ENCODE results near the gene YPEL2.
"Not testable (repeated sequence)": the region's sequence is repeated elsewhere in the genome, so short reads cannot be mapped to it uniquely, and the experiment has no call there.

YPEL2 gene

DNA sequence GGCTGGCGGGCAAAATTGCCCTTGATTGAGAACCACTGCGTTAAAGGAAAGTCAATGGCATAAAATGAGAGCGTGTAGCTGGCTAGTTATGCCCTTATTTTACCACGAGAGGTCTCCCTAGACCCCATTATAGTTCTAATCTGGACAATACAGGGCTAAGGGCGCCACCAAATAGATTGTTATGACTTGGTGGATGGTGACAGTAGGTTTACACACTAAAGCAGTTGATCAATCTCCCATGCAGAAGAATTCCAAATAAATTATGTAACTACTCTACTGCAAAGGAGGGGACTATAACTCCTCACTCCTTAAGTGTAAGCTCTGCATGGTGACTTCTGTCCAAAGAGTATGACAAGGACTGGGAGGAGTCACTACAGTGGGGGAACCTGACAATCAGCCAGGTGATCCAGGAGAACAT is 20.4 kb upstream of the YPEL2 start:
- no peaks in the 10 kb centered on the region for H3K9me3 ChIP-seq (ENCODE audit: insufficient read depth, low read length)
- H3K4me3 ChIP-seq (ENCODE audit: insufficient read depth, low read length, poor library complexity, severe bottlenecking), result no peak overlapping the region
- no peaks in the 10 kb centered on the region for H3K27me3 ChIP-seq (ENCODE audit: low read length)
- TF ChIP-seq CTCF (IDR thresholded peaks at IDR 0.05; ENCODE audit: insufficient read depth, low read length, poor library complexity, severe bottlenecking) (peak; percentile 68), EZH2phosphoT487 (conservative IDR thresholded peaks at IDR 0.05; ENCODE audit: low read length) (no peak)
- H3K36me3 ChIP-seq (ENCODE audit: low read length), result no peaks in the 10 kb centered on the region
- H3F3A ChIP-seq (ENCODE audit: insufficient read depth), result no peaks in the 10 kb centered on the region
- no peak overlapping the region for H2AFZ ChIP-seq (ENCODE audit: low read depth, low read length, severe bottlenecking)
- no peaks in the 10 kb centered on the region for H3K79me2 ChIP-seq (ENCODE audit: insufficient read depth, low read length)
- H3K9ac ChIP-seq (ENCODE audit: low read length), result no peak overlapping the region
- no peak overlapping the region for H3K27ac ChIP-seq (ENCODE audit: low read depth, low read length)
- H4K20me1 ChIP-seq (ENCODE audit: low read depth, low read length), result no peaks in the 10 kb centered on the region
- no peaks in the 10 kb centered on the region for H3K9me2 ChIP-seq (replicated peaks; ENCODE audit: insufficient read depth, low read length)
- H3K4me2 ChIP-seq (ENCODE audit: low read depth, low read length, poor library complexity, severe bottlenecking), result no peak overlapping the region

- H2AFZ ChIP-seq (ENCODE audit: low read depth, low read length, severe bottlenecking); H3K79me2 ChIP-seq (ENCODE audit: insufficient read depth, low read length); H3K9me3 ChIP-seq (ENCODE audit: insufficient read depth, low read length); H3K27me3 ChIP-seq (ENCODE audit: low read length); H3K36me3 ChIP-seq (ENCODE audit: low read length); H3F3A ChIP-seq (ENCODE audit: insufficient read depth); H3K9me2 ChIP-seq (replicated peaks; ENCODE audit: insufficient read depth, low read length); H3K4me3 ChIP-seq (ENCODE audit: insufficient read depth, low read length, poor library complexity, severe bottlenecking); H3K9ac ChIP-seq (ENCODE audit: low read length); H3K4me2 ChIP-seq (ENCODE audit: low read depth, low read length, poor library complexity, severe bottlenecking); H3K27ac ChIP-seq (ENCODE audit: low read depth, low read length); H4K20me1 ChIP-seq (ENCODE audit: low read depth, low read length): not testable (repeated sequence)
These were observed 19.9 kb upstream of the YPEL2 start for GRCh38 chr17:59311521-59311920.

DNA sequence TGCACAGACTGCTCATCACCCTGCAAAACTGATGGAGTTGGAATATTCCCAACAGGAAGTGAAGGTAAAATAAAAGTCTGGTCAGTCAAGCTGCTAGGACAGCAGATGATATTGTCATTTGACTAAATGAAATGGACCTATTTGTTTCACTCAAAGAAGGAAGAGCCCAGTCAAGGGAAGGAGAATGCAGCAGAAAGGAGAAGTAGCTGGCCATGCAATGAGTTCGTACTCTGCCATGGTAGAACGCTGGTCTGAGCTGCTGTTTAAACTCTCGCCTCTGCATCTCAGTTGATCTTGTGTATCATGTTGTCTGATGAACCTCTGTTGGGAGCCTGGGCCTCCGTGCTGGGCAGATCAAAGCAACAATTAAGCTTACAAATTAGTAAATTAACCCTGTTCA is 15.6 kb upstream of the YPEL2 start:
- Histone ChIP-seq H3F3A (ENCODE audit: insufficient read depth) (no peaks in the 10 kb centered on the region), H3K36me3 (ENCODE audit: low read length) (no peaks in the 10 kb centered on the region), H3K79me2 (ENCODE audit: insufficient read depth, low read length) (no peaks in the 10 kb centered on the region), H3K9me3 (ENCODE audit: insufficient read depth, low read length) (no peaks in the 10 kb centered on the region), H3K27me3 (ENCODE audit: low read length) (no peaks in the 10 kb centered on the region), H3K4me2 (ENCODE audit: low read depth, low read length, poor library complexity, severe bottlenecking) (no peak overlapping the region), H2AFZ (ENCODE audit: low read depth, low read length, severe bottlenecking) (no peak overlapping the region), H3K4me3 (ENCODE audit: insufficient read depth, low read length, poor library complexity, severe bottlenecking) (no peak overlapping the region), H4K20me1 (ENCODE audit: low read depth, low read length) (no peaks in the 10 kb centered on the region), H3K27ac (ENCODE audit: low read depth, low read length) (no peak overlapping the region), H3K9ac (ENCODE audit: low read length) (no peak overlapping the region), H3K9me2 (replicated peaks; ENCODE audit: insufficient read depth, low read length) (no peaks in the 10 kb centered on the region)
- TF ChIP-seq CTCF (IDR thresholded peaks at IDR 0.05; ENCODE audit: insufficient read depth, low read length, poor library complexity, severe bottlenecking) (no peak), EZH2phosphoT487 (conservative IDR thresholded peaks at IDR 0.05; ENCODE audit: low read length) (no peak)

- no peak overlapping the region for H3K27ac ChIP-seq (ENCODE audit: low read depth, low read length)
- no peak overlapping the region for H2AFZ ChIP-seq (ENCODE audit: low read depth, low read length, severe bottlenecking)
These were observed 4.1 kb upstream of the YPEL2 start for GRCh38 chr17:59327121-59327980.

More at GRCh38 chr17:59327121-59327980, 4.1 kb upstream of the YPEL2 start:
- Histone ChIP-seq H3K9ac (ENCODE audit: low read length) (no peak overlapping the region), H3K36me3 (ENCODE audit: low read length) (no peaks in the 10 kb centered on the region), H4K20me1 (ENCODE audit: low read depth, low read length) (no peaks in the 10 kb centered on the region), H3K9me3 (ENCODE audit: insufficient read depth, low read length) (no peaks in the 10 kb centered on the region), H3K79me2 (ENCODE audit: insufficient read depth, low read length) (no peaks in the 10 kb centered on the region), H3K4me2 (ENCODE audit: low read depth, low read length, poor library complexity, severe bottlenecking) (no peak overlapping the region), H3K4me3 (ENCODE audit: insufficient read depth, low read length, poor library complexity, severe bottlenecking) (no peak overlapping the region), H3K9me2 (replicated peaks; ENCODE audit: insufficient read depth, low read length) (no peaks in the 10 kb centered on the region), H3K27me3 (ENCODE audit: low read length) (no peaks in the 10 kb centered on the region), H3F3A (ENCODE audit: insufficient read depth) (peaks cover 7% of the 10 kb centered on the region; the same call in 1 of the 2 replicates)
- TF ChIP-seq EZH2phosphoT487 (conservative IDR thresholded peaks at IDR 0.05; ENCODE audit: low read length), result no peak
- no peak for TF ChIP-seq CTCF (IDR thresholded peaks at IDR 0.05; ENCODE audit: insufficient read depth, low read length, poor library complexity, severe bottlenecking)

Data from SU-DHL-6 (cell line).